ENCODE data around the gene ZNF17. TPM values are rescaled to one million over a fixed set of nuclear protein-coding genes. Genes with fewer than 3 reads are reported as not detected.
"Not testable (repeated sequence)": the region's sequence is repeated elsewhere in the genome, so short reads cannot be mapped to it uniquely, and the experiment has no call there.

Gene ZNF17
- polyA plus RNA-seq = 5.4 TPM

GRCh38 chr19:57410877-57411671, at the start of gene ZNF17:
Gene ZNF17, plus strand, starts transcription at chr19:57411161. Its CDS starts 2,455 bp downstream, at chr19:57413616.
- H3K9me3 Mint-ChIP-seq = peaks cover 1 to 8% (median 2%) of the 10 kb centered on the region in 3 donors
- peak within 1 kb of the TSS; percentile 73 to 92 (median 85) for H3K27ac Mint-ChIP-seq
- H3K4me1 Mint-ChIP-seq = peaks cover 25 to 27% (median 26%) of the 10 kb centered on the region in 3 donors
- H3K36me3 Mint-ChIP-seq = peaks cover 17% of the 10 kb centered on the region
- H3K4me3 Mint-ChIP-seq = peak within 1 kb of the TSS; percentile 94 to 99 (median 97)
- no peaks in the 10 kb centered on the region for H3K27me3 Mint-ChIP-seq

- H3K4me1 Mint-ChIP-seq = peaks cover 12 to 20% (median 15%) of the 10 kb centered on the region in 3 donors
- no peaks in the 10 kb centered on the region for H3K27me3 Mint-ChIP-seq
- peaks cover 3 to 12% (median 7%) of the 10 kb centered on the region in 3 donors for H3K9me3 Mint-ChIP-seq
- H3K27ac Mint-ChIP-seq = no peak overlapping the region
- peaks cover 12% of the 10 kb centered on the region for H3K36me3 Mint-ChIP-seq
- peak overlapping the region in 3 of 4 donors; percentile 82 to 96 (median 84) for H3K4me3 Mint-ChIP-seq
These were observed 48.5 kb upstream of the ZNF17 start for GRCh38 chr19:57362419-57362818.

GRCh38 chr19:57362997-57363687, 47.8 kb upstream of the ZNF17 start, which contains the start of the genes TRAPPC2B and ZNF547:
Gene TRAPPC2B, plus strand, starts transcription at chr19:57363551. Its CDS starts 1,283 bp downstream, at chr19:57364834.
Gene ZNF547, plus strand, starts transcription at chr19:57363551. Its CDS starts 5,005 bp downstream, at chr19:57368556.
- Mint-ChIP-seq H3K27me3 (no peaks in the 10 kb centered on the region), H3K4me3 (peak within 1 kb of the TSS; percentile 82 to 96 (median 88)), H3K9me3 (peaks cover 3 to 12% (median 7%) of the 10 kb centered on the region in 3 donors), H3K27ac (peak within 1 kb of the TSS; percentile 89 to 99 (median 96)), H3K36me3 (peaks cover 15% of the 10 kb centered on the region), H3K4me1 (peaks cover 12 to 20% (median 15%) of the 10 kb centered on the region in 3 donors)

- H3K27ac Mint-ChIP-seq = peak overlapping the region; percentile 89 to 99 (median 96)
- H3K4me3 Mint-ChIP-seq = peak overlapping the region; percentile 82 to 96 (median 88)
- peaks cover 12 to 20% (median 15%) of the 10 kb centered on the region in 3 donors for H3K4me1 Mint-ChIP-seq
- peaks cover 16% of the 10 kb centered on the region for H3K36me3 Mint-ChIP-seq
- no peaks in the 10 kb centered on the region for H3K27me3 Mint-ChIP-seq
- peaks cover 0 to 12% (median 4%) of the 10 kb centered on the region in 3 donors for H3K9me3 Mint-ChIP-seq
These were observed 47.2 kb upstream of the ZNF17 start for GRCh38 chr19:57363688-57364181.

GRCh38 chr19:57366776-57367175, 44.2 kb upstream of the ZNF17 start:
- H3K4me3 Mint-ChIP-seq = peak overlapping the region in 1 of 4 donors; percentile 19
- peaks cover 1% of the 10 kb centered on the region for H3K27me3 Mint-ChIP-seq
- H3K27ac Mint-ChIP-seq = no peak overlapping the region
- H3K4me1 Mint-ChIP-seq = peaks cover 12 to 18% (median 14%) of the 10 kb centered on the region in 3 donors
- peaks cover 31% of the 10 kb centered on the region for H3K36me3 Mint-ChIP-seq
- H3K9me3 Mint-ChIP-seq = peaks cover 0 to 4% (median 3%) of the 10 kb centered on the region in 3 donors

- H3K4me3 Mint-ChIP-seq = no peak overlapping the region
- H3K36me3 Mint-ChIP-seq = peaks cover 60% of the 10 kb centered on the region
- H3K27ac Mint-ChIP-seq = no peak overlapping the region
- peaks cover 1% of the 10 kb centered on the region for H3K27me3 Mint-ChIP-seq
- peaks cover 0 to 2% (median 2%) of the 10 kb centered on the region in 3 donors for H3K4me1 Mint-ChIP-seq
- H3K9me3 Mint-ChIP-seq = peaks cover 9 to 29% (median 11%) of the 10 kb centered on the region in 3 donors
These were observed 36.8 kb upstream of the ZNF17 start for GRCh38 chr19:57374179-57374578.

GRCh38 chr19:57374647-57375046, 36.3 kb upstream of the ZNF17 start:
- H3K9me3 Mint-ChIP-seq = peaks cover 9 to 33% (median 16%) of the 10 kb centered on the region in 3 donors
- not testable (repeated sequence) for H3K4me1 Mint-ChIP-seq, H3K27ac Mint-ChIP-seq, H3K27me3 Mint-ChIP-seq
- peak overlapping the region in 1 of 4 donors; percentile 63 for H3K4me3 Mint-ChIP-seq
- H3K36me3 Mint-ChIP-seq = peaks cover 58% of the 10 kb centered on the region

- Mint-ChIP-seq H3K9me3 (peaks cover 9 to 35% (median 25%) of the 10 kb centered on the region in 3 donors), H3K27ac (no peak overlapping the region)
These were observed 34.8 kb upstream of the ZNF17 start for GRCh38 chr19:57376151-57376550.

GRCh38 chr19:57377498-57378146, 33.3 kb upstream of the ZNF17 start:
- H3K27ac Mint-ChIP-seq = no peak overlapping the region
- no peaks in the 10 kb centered on the region for H3K27me3 Mint-ChIP-seq
- H3K9me3 Mint-ChIP-seq = peaks cover 9 to 33% (median 25%) of the 10 kb centered on the region in 3 donors
- peaks cover 39% of the 10 kb centered on the region for H3K36me3 Mint-ChIP-seq
- H3K4me3 Mint-ChIP-seq = no peak overlapping the region
- H3K4me1 Mint-ChIP-seq = peaks cover 0 to 2% (median 0%) of the 10 kb centered on the region in 3 donors

More at GRCh38 chr19:57376151-57376550, 34.8 kb upstream of the ZNF17 start:
- Mint-ChIP-seq H3K36me3 (peaks cover 50% of the 10 kb centered on the region), H3K4me3 (peak overlapping the region in 1 of 4 donors; percentile 27), H3K4me1 (peaks cover 0 to 2% (median 0%) of the 10 kb centered on the region in 3 donors), H3K27me3 (no peaks in the 10 kb centered on the region)

- Mint-ChIP-seq H3K27me3 (no peaks in the 10 kb centered on the region), H3K4me3 (no peak overlapping the region), H3K4me1 (no peaks in the 10 kb centered on the region), H3K36me3 (peaks cover 18% of the 10 kb centered on the region), H3K27ac (no peak overlapping the region), H3K9me3 (peaks cover 9 to 23% (median 20%) of the 10 kb centered on the region in 3 donors)
These were observed 30.0 kb upstream of the ZNF17 start for GRCh38 chr19:57380923-57381322.

GRCh38 chr19:57382806-57383488, 28.0 kb upstream of the ZNF17 start:
- H3K27ac Mint-ChIP-seq = no peak overlapping the region
- H3K27me3 Mint-ChIP-seq = no peaks in the 10 kb centered on the region
- H3K36me3 Mint-ChIP-seq = peaks cover 3% of the 10 kb centered on the region
- H3K4me1 Mint-ChIP-seq = no peaks in the 10 kb centered on the region
- no peak overlapping the region for H3K4me3 Mint-ChIP-seq
- H3K9me3 Mint-ChIP-seq = peaks cover 5 to 21% (median 19%) of the 10 kb centered on the region in 3 donors

- Mint-ChIP-seq H3K4me1 (peaks cover 21 to 26% (median 25%) of the 10 kb centered on the region in 3 donors), H3K27ac (peak overlapping the region; percentile 85 to 99 (median 98)), H3K4me3 (peak overlapping the region; percentile 87 to 99 (median 96)), H3K27me3 (no peaks in the 10 kb centered on the region), H3K36me3 (peaks cover 9% of the 10 kb centered on the region), H3K9me3 (peaks cover 2 to 15% (median 9%) of the 10 kb centered on the region in 3 donors)
These were observed 21.7 kb upstream of the ZNF17 start for GRCh38 chr19:57389194-57389729.

- peaks cover 6 to 20% (median 13%) of the 10 kb centered on the region in 3 donors for H3K9me3 Mint-ChIP-seq
- peak within 1 kb of the TSS; percentile 85 to 99 (median 98) for H3K27ac Mint-ChIP-seq
- peak within 1 kb of the TSS; percentile 87 to 99 (median 96) for H3K4me3 Mint-ChIP-seq
- H3K36me3 Mint-ChIP-seq = peaks cover 12% of the 10 kb centered on the region
- H3K27me3 Mint-ChIP-seq = no peaks in the 10 kb centered on the region
- peaks cover 21 to 30% (median 25%) of the 10 kb centered on the region in 3 donors for H3K4me1 Mint-ChIP-seq
These were observed 21.0 kb upstream of the ZNF17 start, which contains the start of gene ZNF548 for GRCh38 chr19:57389730-57390598. Gene ZNF548, plus strand, starts transcription at chr19:57389854. Its CDS starts 246 bp downstream, at chr19:57390100.
